GM12891 (cell line): ENCODE measurements around the gene NAA15.
"Not testable (repeated sequence)": the region's sequence is repeated elsewhere in the genome, so short reads cannot be mapped to it uniquely, and the experiment has no call there.

ENCODE experiments used
- POLR2A ChIP-seq: IDR thresholded peaks from 2 replicates; pipeline ENCODE4 v1.6.1; 2011; ENCODE audit warnings: low read depth, low read length, control low read depth
- POLR2AphosphoS5 ChIP-seq: IDR thresholded peaks from 2 replicates; pipeline ENCODE4 v1.6.1; 2011; ENCODE audit warnings: low read depth, low read length, control low read depth
- SPI1 ChIP-seq: IDR thresholded peaks from 2 replicates; pipeline ENCODE4 v1.6.1; 2011; ENCODE audit warnings: low read depth, low read length, control low read depth
- TAF1 ChIP-seq: IDR thresholded peaks from 2 replicates; pipeline ENCODE4 v1.6.1; 2011; ENCODE audit warnings: low read depth, low read length, control low read depth

DNA sequence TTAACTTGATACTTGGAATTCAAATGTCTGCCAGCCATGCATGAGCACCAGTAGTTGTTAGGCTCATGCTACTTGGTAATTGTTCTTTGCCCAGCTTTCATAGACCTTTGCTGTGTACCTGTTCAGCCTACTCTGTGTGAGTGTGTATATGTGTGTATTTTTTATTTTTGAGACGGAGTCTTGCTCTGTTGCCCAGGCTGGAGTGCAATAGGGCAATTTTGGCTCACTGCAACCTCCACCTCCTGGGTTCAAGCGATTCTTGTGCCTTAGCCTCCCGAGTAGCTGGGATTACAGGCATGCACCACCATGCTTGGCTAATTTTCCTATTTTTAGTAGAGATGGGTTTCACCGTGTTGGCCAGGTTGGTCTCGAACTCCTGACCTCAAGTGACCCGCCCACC, 21.2 kb downstream of the NAA15 start:
- TF ChIP-seq POLR2AphosphoS5, POLR2A, SPI1, TAF1: not testable (repeated sequence)
